Parathyroid adenoma (tissue), 2 donors: Measurements from ENCODE around the gene PCDHGC4.

Experiments used
- H2AFZ ChIP-seq: fragments of 300-600 bp; sonication (generic); one replicate; pipeline ENCODE4 v1.7.0; 2017; ENCODE audit warnings: antibody characterized with exemption, mild to moderate bottlenecking
- H3K27ac ChIP-seq: fragments of 300-600 bp; sonication (generic); one replicate; pipeline ENCODE4 v1.7.0; 2017
- H3K27me3 ChIP-seq: fragments of 300-600 bp; sonication (generic); one replicate; pipeline ENCODE4 v1.7.0; 2017; ENCODE audit warnings: low read length; ENCODE audit not compliant: control insufficient read depth, insufficient read depth
- H3K36me3 ChIP-seq: fragments of 300-600 bp; sonication (generic); one replicate; pipeline ENCODE4 v1.7.0; 2017; ENCODE audit warnings: low read length; ENCODE audit not compliant: control insufficient read depth, insufficient read depth
- H3K4me1 ChIP-seq: fragments of 300-600 bp; sonication (generic); one replicate; pipeline ENCODE4 v1.7.0; 2017; ENCODE audit warnings: control low read depth
- H3K4me2 ChIP-seq: fragments of 300-600 bp; sonication (generic); one replicate; pipeline ENCODE4 v1.7.0; 2017; ENCODE audit warnings: low read length
- H3K4me3 ChIP-seq: fragments of 300-600 bp; sonication (generic); one replicate; pipeline ENCODE4 v1.7.0; 2017; ENCODE audit warnings: low read depth, low read length
- H3K79me2 ChIP-seq: fragments of 300-600 bp; sonication (generic); one replicate; pipeline ENCODE4 v1.7.0; 2017; ENCODE audit warnings: control low read depth
- H3K9ac ChIP-seq: fragments of 300-600 bp; sonication (generic); one replicate; pipeline ENCODE4 v1.7.0; 2017; ENCODE audit warnings: mild to moderate bottlenecking
- H3K9me3 ChIP-seq: fragments of 300-600 bp; sonication (generic); one replicate; pipeline ENCODE4 v1.7.0; 2017; ENCODE audit warnings: low read length; ENCODE audit not compliant: control insufficient read depth
- TF ChIP-seq, protein P1 (sequence below): fragments of 300-600 bp; sonication (generic); IDR thresholded peaks from one replicate; pipeline ENCODE4 v1.7.0; 2017; ENCODE audit warnings: antibody characterized with exemption, mild to moderate bottlenecking
- donor health status: primary hyperparathyroidism.

The PCDHGC4 gene

DNA sequence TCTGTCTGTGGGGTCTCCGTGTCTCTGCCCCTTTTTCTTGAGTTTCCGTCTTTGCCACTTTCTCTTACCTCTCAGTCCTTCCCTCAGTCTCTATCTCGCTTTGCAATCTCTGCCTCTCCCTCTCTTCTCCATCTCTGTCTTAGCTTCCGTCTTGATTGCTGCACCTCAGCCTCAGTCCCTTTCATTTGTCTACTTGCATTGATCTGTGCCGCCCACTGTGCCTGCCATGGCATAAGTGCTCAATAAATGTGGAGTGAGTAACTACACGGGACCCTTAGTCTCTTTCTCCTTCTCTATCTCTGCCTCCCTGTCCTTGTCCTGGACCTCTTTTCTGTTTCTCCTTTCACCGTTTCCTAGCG, 10.6 kb downstream of the PCDHGC4 start:
- no peak overlapping the region for H3K9ac ChIP-seq
- H3K27me3 ChIP-seq: no peaks in the 10 kb centered on the region
- no peaks in the 10 kb centered on the region for H3K36me3 ChIP-seq
- H3K27ac ChIP-seq: no peak overlapping the region
- no peak overlapping the region for H3K4me2 ChIP-seq
- H2AFZ ChIP-seq: no peak overlapping the region
- no peaks in the 10 kb centered on the region for H3K9me3 ChIP-seq
- TF ChIP-seq, protein P1, sequence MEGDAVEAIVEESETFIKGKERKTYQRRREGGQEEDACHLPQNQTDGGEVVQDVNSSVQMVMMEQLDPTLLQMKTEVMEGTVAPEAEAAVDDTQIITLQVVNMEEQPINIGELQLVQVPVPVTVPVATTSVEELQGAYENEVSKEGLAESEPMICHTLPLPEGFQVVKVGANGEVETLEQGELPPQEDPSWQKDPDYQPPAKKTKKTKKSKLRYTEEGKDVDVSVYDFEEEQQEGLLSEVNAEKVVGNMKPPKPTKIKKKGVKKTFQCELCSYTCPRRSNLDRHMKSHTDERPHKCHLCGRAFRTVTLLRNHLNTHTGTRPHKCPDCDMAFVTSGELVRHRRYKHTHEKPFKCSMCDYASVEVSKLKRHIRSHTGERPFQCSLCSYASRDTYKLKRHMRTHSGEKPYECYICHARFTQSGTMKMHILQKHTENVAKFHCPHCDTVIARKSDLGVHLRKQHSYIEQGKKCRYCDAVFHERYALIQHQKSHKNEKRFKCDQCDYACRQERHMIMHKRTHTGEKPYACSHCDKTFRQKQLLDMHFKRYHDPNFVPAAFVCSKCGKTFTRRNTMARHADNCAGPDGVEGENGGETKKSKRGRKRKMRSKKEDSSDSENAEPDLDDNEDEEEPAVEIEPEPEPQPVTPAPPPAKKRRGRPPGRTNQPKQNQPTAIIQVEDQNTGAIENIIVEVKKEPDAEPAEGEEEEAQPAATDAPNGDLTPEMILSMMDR: no peak
- H3K4me3 ChIP-seq: no peak overlapping the region
- peaks cover 3% of the 10 kb centered on the region for H3K4me1 ChIP-seq
- H3K79me2 ChIP-seq: peaks cover 51% of the 10 kb centered on the region

DNA sequence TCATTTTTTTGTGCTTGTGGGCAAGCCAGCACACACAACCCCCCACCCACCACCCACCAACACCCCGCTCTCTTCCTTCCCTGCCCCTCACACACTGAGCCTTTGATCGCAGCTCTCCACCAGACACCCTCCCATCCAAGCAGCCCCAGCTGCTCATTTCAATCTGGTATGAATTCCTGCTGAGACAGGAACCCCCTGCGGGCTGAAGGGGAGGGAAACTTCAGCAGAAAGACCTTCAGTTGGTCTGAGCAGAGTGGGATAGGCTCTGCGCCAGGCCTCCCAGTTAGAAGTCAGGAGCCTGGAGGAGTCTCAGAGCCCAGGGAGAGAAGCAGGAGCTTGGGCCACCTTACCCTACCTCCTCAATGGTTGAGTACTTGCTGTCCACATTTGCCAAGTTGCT, 11.2 kb downstream of the PCDHGC4 start:
- Histone ChIP-seq H3K4me1 (peaks cover 3% of the 10 kb centered on the region), H2AFZ (no peak overlapping the region), H3K36me3 (no peaks in the 10 kb centered on the region), H3K4me3 (no peak overlapping the region), H3K9ac (no peak overlapping the region), H3K27ac (no peak overlapping the region), H3K79me2 (peaks cover 45% of the 10 kb centered on the region), H3K4me2 (no peak overlapping the region), H3K27me3 (no peaks in the 10 kb centered on the region), H3K9me3 (no peaks in the 10 kb centered on the region)
- TF ChIP-seq, protein P1: no peak

DNA sequence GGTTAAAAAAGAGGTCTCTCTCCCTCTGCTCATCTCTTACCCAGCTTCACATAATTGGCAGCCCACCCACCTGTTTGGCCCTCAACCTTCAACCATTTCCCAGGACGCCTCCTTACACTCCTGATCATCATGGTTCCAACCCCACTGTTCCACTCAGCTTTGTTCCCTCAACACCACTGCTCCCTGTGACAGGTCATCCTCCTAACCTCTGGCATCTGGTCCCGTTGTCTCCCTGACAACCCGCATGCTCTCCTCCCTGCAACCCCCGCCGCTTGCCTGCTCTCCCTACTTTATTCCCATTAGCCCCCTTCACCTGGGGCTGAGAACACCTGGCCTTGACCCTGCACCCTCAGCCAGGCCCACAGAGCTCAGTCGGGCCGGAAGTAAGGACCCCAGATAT, 16.9 kb downstream of the PCDHGC4 start:
- peaks cover 5% of the 10 kb centered on the region for H3K79me2 ChIP-seq
- H3K4me2 ChIP-seq: no peak overlapping the region
- no peak overlapping the region for H2AFZ ChIP-seq
- H3K27ac ChIP-seq: no peak overlapping the region
- H3K9ac ChIP-seq: no peak overlapping the region
- H3K4me3 ChIP-seq: no peak overlapping the region
- no peaks in the 10 kb centered on the region for H3K9me3 ChIP-seq
- H3K36me3 ChIP-seq: no peaks in the 10 kb centered on the region
- H3K4me1 ChIP-seq: no peaks in the 10 kb centered on the region
- TF ChIP-seq, protein P1: no peak
- no peaks in the 10 kb centered on the region for H3K27me3 ChIP-seq

DNA sequence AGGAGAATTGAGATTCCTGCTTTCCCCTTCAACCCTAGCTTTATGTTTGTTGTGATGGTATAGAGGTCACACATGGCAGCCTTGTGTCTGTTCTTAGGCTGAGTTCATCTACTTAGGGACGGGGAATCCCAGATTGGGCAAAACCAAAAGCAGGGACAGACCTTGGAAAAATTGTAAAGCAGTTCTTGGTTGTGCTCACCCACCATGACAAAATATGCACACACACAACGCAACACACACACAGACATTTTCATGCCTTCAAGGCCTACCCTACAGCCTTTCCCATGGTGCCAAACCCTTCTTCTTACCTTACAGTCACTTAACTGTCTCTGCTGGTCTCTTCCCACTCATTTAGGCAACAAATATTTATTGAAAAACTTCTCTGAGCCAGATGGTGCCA, 18.9 kb downstream of the PCDHGC4 start:
- no peak overlapping the region for H3K4me2 ChIP-seq
- H3K27ac ChIP-seq: no peak overlapping the region

DNA sequence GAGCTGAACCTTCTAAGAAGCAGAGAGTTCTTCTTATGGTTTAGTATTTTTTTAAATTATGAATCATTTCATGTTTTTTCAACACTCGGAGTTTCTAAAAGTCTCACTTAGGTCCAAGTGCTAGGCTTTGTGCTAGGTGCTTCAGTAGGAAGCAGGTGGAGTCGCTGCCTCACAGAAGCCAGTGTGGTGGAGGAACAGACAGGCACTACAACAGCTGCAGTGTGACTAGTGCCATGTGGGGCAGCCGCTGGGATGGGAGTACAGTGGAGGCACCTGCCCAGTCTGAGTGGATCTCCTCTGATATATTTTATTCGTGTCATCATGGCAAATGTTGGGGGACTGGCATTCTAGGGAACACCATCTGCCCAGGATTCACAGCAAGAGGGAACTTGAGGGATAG, 19.4 kb downstream of the PCDHGC4 start:
- Histone ChIP-seq H3K27me3 (no peaks in the 10 kb centered on the region), H3K9ac (no peak overlapping the region), H3K4me3 (no peak overlapping the region), H3K9me3 (no peaks in the 10 kb centered on the region), H2AFZ (no peak overlapping the region), H3K4me2 (no peak overlapping the region), H3K27ac (no peak overlapping the region), H3K36me3 (no peaks in the 10 kb centered on the region), H3K79me2 (peaks cover 3% of the 10 kb centered on the region), H3K4me1 (peaks cover 17% of the 10 kb centered on the region)
- TF ChIP-seq, protein P1: no peak

More for the DNA sequence above, 18.9 kb downstream of the PCDHGC4 start:
- Histone ChIP-seq H2AFZ (no peak overlapping the region), H3K4me1 (peaks cover 16% of the 10 kb centered on the region), H3K27me3 (no peaks in the 10 kb centered on the region), H3K36me3 (no peaks in the 10 kb centered on the region), H3K79me2 (peaks cover 3% of the 10 kb centered on the region), H3K4me3 (no peak overlapping the region), H3K9me3 (no peaks in the 10 kb centered on the region), H3K9ac (no peak overlapping the region)
- TF ChIP-seq, protein P1: no peak
